GM13977 (cell line): ENCODE data around the gene CDC42SE1.

Source experiments
- DNase-seq: peaks from one replicate; pipeline ENCODE4 v3.0.0; 2012; ENCODE audit warnings: low spot score
- CTCF ChIP-seq: IDR thresholded peaks from 2 replicates; pipeline ENCODE4 v1.5.1; 2012; ENCODE audit warnings: mild to moderate bottlenecking, control low read depth; ENCODE audit not compliant: insufficient read depth; ENCODE audit errors: extremely low read depth, missing control alignments
- in situ Hi-C: fragments of 300-500 bp; cut with MboI; formaldehyde crosslinking; loops from one replicate; pipeline ENCODE4 v1.12.0; 2022; ENCODE audit warnings: low sequenced_read_pairs, low pct_unique_long_range_greater_than_20kb, mixed read lengths, inconsistent platforms; ENCODE audit not compliant: unreplicated experiment

The CDC42SE1 gene

GRCh38 chr1:151026460-151026859 lies 33.0 kb downstream of the CDC42SE1 start:
- no peak for DNase-seq
- TF ChIP-seq CTCF, result no peak
- in situ Hi-C loops, result no loop called here

GRCh38 chr1:151024540-151025146 lies 34.8 kb downstream of the CDC42SE1 start:
- DNase-seq, result peak; percentile 82
- peak; percentile 84 for TF ChIP-seq CTCF
- in situ Hi-C loops, result no loop called here

GRCh38 chr1:151013518-151013917 lies 45.9 kb downstream of the CDC42SE1 start:
- no peak for TF ChIP-seq CTCF
- DNase-seq, result no peak

GRCh38 chr1:151012684-151013471 lies 46.5 kb downstream of the CDC42SE1 start:
- TF ChIP-seq CTCF, result no peak
- in situ Hi-C loops, result no loop called here

More at GRCh38 chr1:151013518-151013917, 45.9 kb downstream of the CDC42SE1 start:
- in situ Hi-C loops, result no loop called here

GRCh38 chr1:151011154-151011850 lies 48.1 kb downstream of the CDC42SE1 start:
- in situ Hi-C loops, result no loop called here
- TF ChIP-seq CTCF, result no peak
- DNase-seq, result no peak

More at GRCh38 chr1:151012684-151013471, 46.5 kb downstream of the CDC42SE1 start:
- DNase-seq, result no peak

- TF ChIP-seq CTCF, result no peak
- no peak for DNase-seq
- in situ Hi-C loops, result no loop called here
Observed at GRCh38 chr1:151010346-151010726, 49.1 kb downstream of the CDC42SE1 start.
